ENCODE measurements around the gene RAB3GAP1. TPM values are rescaled to one million over a fixed set of nuclear protein-coding genes. Genes with fewer than 3 reads are reported as not detected.

The RAB3GAP1 gene
- total RNA-seq (10 to 100 TPM; 22.8 to 23.6 TPM), polyA plus RNA-seq (12.8 TPM)

- ChIA-PET CTCF (no interaction called here), POLR2A (interaction anchor here (0.6 to 1.0 kb wide), 2 partner anchors 479 to 503 kb away, joined by 3 to 5 read pairs; partner anchors contain the start of gene ZRANB3)
- Mint-ChIP-seq H3K27me3 (peaks cover 4 to 9% of the 10 kb centered on the region in 2 donors), H3K4me1 (peaks cover 36 to 45% (median 40%) of the 10 kb centered on the region in 3 donors), H3K36me3 (peaks cover 0 to 11% (median 3%) of the 10 kb centered on the region in 3 donors), H3K27ac (peak within 1 kb of the TSS; percentile 98 to 100 (median 100)), H3K9me3 (peaks cover 0 to 3% (median 0%) of the 10 kb centered on the region in 5 donors), H3K4me3 (peak within 1 kb of the TSS; percentile 85 to 99 (median 98))
- Histone ChIP-seq H3K4me1 (ENCODE audit: insufficient read depth, low read length) (peaks cover 28% of the 10 kb centered on the region), H3K36me3 (ENCODE audit: insufficient read depth, low read length) (no peaks in the 10 kb centered on the region), H3K27ac (ENCODE audit: low read depth, low read length) (peak within 1 kb of the TSS; percentile 99), H3K27me3 (ENCODE audit: insufficient read depth, low read length, poor library complexity, severe bottlenecking) (no peaks in the 10 kb centered on the region), H3K9me3 (ENCODE audit: low read length) (no peaks in the 10 kb centered on the region), H3K4me3 (ENCODE audit: low read length) (peak within 1 kb of the TSS; percentile 98)
- peak; percentile 85 to 97 (median 95) for DNase-seq
These were observed at the start of gene RAB3GAP1 for GRCh38 chr2:135052042-135052876. TSS of gene RAB3GAP1 (plus strand) at chr2:135052292. CDS start at chr2:135052308, 16 bp downstream.

- H3K27ac ChIP-seq (ENCODE audit: low read depth, low read length), result no peak overlapping the region
- H3K4me1 ChIP-seq (ENCODE audit: insufficient read depth, low read length), result peaks cover 6% of the 10 kb centered on the region
- Mint-ChIP-seq H3K36me3 (no peaks in the 10 kb centered on the region), H3K27me3 (peaks cover 13 to 28% of the 10 kb centered on the region in 2 donors), H3K27ac (peak overlapping the region in 1 of 8 donors; percentile 63), H3K4me3 (no peak overlapping the region), H3K4me1 (peaks cover 4 to 6% (median 6%) of the 10 kb centered on the region in 3 donors), H3K9me3 (no peaks in the 10 kb centered on the region)
- no peaks in the 10 kb centered on the region for H3K36me3 ChIP-seq (ENCODE audit: insufficient read depth, low read length)
- no peak overlapping the region for H3K4me3 ChIP-seq (ENCODE audit: low read length)
- no peaks in the 10 kb centered on the region for H3K9me3 ChIP-seq (ENCODE audit: low read length)
- ChIA-PET POLR2A (no interaction called here), CTCF (interaction anchor here (2.1 to 3.1 kb wide), 3 partner anchors 14 to 707 kb away, joined by 8 to 13 read pairs (median 11); partner anchors contain the start of genes R3HDM1 and ZRANB3)
- no peak for DNase-seq
- peaks cover 8% of the 10 kb centered on the region for H3K27me3 ChIP-seq (ENCODE audit: insufficient read depth, low read length, poor library complexity, severe bottlenecking)
These were observed 49.3 kb upstream of the RAB3GAP1 start for GRCh38 chr2:135002836-135003235.

GRCh38 chr2:135004005-135004746 lies 47.9 kb upstream of the RAB3GAP1 start:
- DNase-seq, result peak; percentile 46 to 77 (median 55)
- Mint-ChIP-seq H3K4me3 (no peak overlapping the region), H3K27ac (peak overlapping the region in 2 of 8 donors; percentile 32 to 83), H3K36me3 (no peaks in the 10 kb centered on the region), H3K9me3 (no peaks in the 10 kb centered on the region), H3K4me1 (peaks cover 4 to 6% (median 6%) of the 10 kb centered on the region in 3 donors), H3K27me3 (peaks cover 13 to 32% of the 10 kb centered on the region in 2 donors)
- ChIA-PET CTCF (interaction anchor here (0.7 to 4.2 kb wide), 28 partner anchors 9 to 795 kb away, joined by 3 to 73 read pairs (median 4); partner anchors contain the start of genes R3HDM1 and ZRANB3), POLR2A (no interaction called here)
- Histone ChIP-seq H3K9me3 (ENCODE audit: low read length) (no peaks in the 10 kb centered on the region), H3K36me3 (ENCODE audit: insufficient read depth, low read length) (no peaks in the 10 kb centered on the region), H3K27me3 (ENCODE audit: insufficient read depth, low read length, poor library complexity, severe bottlenecking) (peaks cover 8% of the 10 kb centered on the region), H3K4me3 (ENCODE audit: low read length) (no peak overlapping the region), H3K4me1 (ENCODE audit: insufficient read depth, low read length) (peaks cover 6% of the 10 kb centered on the region), H3K27ac (ENCODE audit: low read depth, low read length) (no peak overlapping the region)

- Histone ChIP-seq H3K27me3 (ENCODE audit: insufficient read depth, low read length, poor library complexity, severe bottlenecking) (peaks cover 8% of the 10 kb centered on the region), H3K27ac (ENCODE audit: low read depth, low read length) (no peak overlapping the region), H3K4me1 (ENCODE audit: insufficient read depth, low read length) (peaks cover 6% of the 10 kb centered on the region), H3K9me3 (ENCODE audit: low read length) (no peaks in the 10 kb centered on the region), H3K36me3 (ENCODE audit: insufficient read depth, low read length) (no peaks in the 10 kb centered on the region), H3K4me3 (ENCODE audit: low read length) (no peak overlapping the region)
- Mint-ChIP-seq H3K27ac (no peak overlapping the region), H3K9me3 (no peaks in the 10 kb centered on the region), H3K27me3 (peaks cover 14 to 37% of the 10 kb centered on the region in 2 donors), H3K4me3 (no peak overlapping the region), H3K4me1 (peaks cover 4 to 6% (median 6%) of the 10 kb centered on the region in 3 donors), H3K36me3 (no peaks in the 10 kb centered on the region)
- no peak for DNase-seq
- POLR2A ChIA-PET, result no interaction called here
- CTCF ChIA-PET, result interaction anchor here (1.0 to 4.2 kb wide), 4 partner anchors 12 to 704 kb away, joined by 3 to 73 read pairs (median 6); no protein-coding TSS in a partner anchor
These were observed 46.3 kb upstream of the RAB3GAP1 start for GRCh38 chr2:135005753-135006152.

GRCh38 chr2:135009339-135009738 lies 42.8 kb upstream of the RAB3GAP1 start:
- Mint-ChIP-seq H3K4me3 (no peak overlapping the region), H3K27ac (no peak overlapping the region), H3K9me3 (no peaks in the 10 kb centered on the region), H3K4me1 (peaks cover under 1 to 3% (median 3%) of the 10 kb centered on the region in 3 donors), H3K36me3 (no peaks in the 10 kb centered on the region), H3K27me3 (peaks cover 13 to 34% of the 10 kb centered on the region in 2 donors)
- Histone ChIP-seq H3K4me3 (ENCODE audit: low read length) (no peak overlapping the region), H3K4me1 (ENCODE audit: insufficient read depth, low read length) (peaks cover 2% of the 10 kb centered on the region), H3K9me3 (ENCODE audit: low read length) (no peaks in the 10 kb centered on the region), H3K27ac (ENCODE audit: low read depth, low read length) (no peak overlapping the region), H3K27me3 (ENCODE audit: insufficient read depth, low read length, poor library complexity, severe bottlenecking) (peaks cover 5% of the 10 kb centered on the region), H3K36me3 (ENCODE audit: insufficient read depth, low read length) (no peaks in the 10 kb centered on the region)
- CTCF ChIA-PET, result interaction anchor here (2.0 kb wide), 1 partner anchor 700 kb away, joined by 7 read pairs; no protein-coding TSS in a partner anchor
- DNase-seq, result no peak
- POLR2A ChIA-PET, result no interaction called here

DNA sequence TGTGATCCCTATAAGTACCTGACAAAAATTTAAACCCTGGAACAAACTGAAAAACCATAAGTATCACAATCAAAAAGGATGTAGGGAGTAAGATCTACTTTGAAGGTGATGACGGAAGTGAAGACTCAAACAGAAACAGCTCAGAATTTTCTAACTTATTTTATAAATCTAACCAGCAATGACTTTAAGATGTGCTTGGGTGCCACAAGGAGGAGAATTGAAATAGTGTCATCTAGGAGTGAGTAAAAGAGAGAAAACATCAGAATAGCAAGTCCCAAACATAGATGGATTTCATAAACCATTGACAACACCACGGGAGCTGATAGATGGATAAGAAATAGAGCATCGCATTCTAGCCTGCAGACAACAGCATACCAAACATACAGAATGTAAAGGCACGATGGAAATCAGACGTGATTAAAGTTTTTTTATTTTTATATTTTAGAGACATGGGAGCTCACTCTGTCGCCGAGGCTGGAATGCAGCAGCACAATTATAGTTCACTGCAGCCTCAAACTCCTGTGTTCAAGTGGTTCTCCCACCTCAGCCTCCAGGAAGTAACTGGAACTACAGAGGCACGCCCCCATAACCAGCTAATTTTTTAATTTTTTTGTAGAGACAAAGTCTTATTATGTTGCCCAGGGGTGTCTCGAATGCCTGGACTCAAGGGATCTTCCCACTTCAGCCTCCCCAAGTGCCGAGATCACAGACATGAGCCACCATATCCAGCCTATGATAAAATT lies 41.7 kb upstream of the RAB3GAP1 start:
- Mint-ChIP-seq H3K4me3 (no peak overlapping the region), H3K27ac (no peak overlapping the region), H3K9me3 (no peaks in the 10 kb centered on the region), H3K36me3 (no peaks in the 10 kb centered on the region), H3K27me3 (peaks cover 9 to 25% of the 10 kb centered on the region in 2 donors), H3K4me1 (no peaks in the 10 kb centered on the region)
- ChIA-PET POLR2A (no interaction called here), CTCF (interaction anchor here (1.2 to 2.0 kb wide), 2 partner anchors 8 to 699 kb away, joined by 3 to 7 read pairs; no protein-coding TSS in a partner anchor)
- no peaks in the 10 kb centered on the region for H3K27me3 ChIP-seq (ENCODE audit: insufficient read depth, low read length, poor library complexity, severe bottlenecking)
- H3K27ac ChIP-seq (ENCODE audit: low read depth, low read length), result no peak overlapping the region
- H3K36me3 ChIP-seq (ENCODE audit: insufficient read depth, low read length), result no peaks in the 10 kb centered on the region
- no peak for DNase-seq
- no peaks in the 10 kb centered on the region for H3K9me3 ChIP-seq (ENCODE audit: low read length)
- no peak overlapping the region for H3K4me3 ChIP-seq (ENCODE audit: low read length)
- H3K4me1 ChIP-seq (ENCODE audit: insufficient read depth, low read length), result no peaks in the 10 kb centered on the region

GRCh38 chr2:135011633-135012032 lies 40.5 kb upstream of the RAB3GAP1 start:
- H3K36me3 Mint-ChIP-seq, result no peaks in the 10 kb centered on the region
- no peaks in the 10 kb centered on the region for H3K27me3 ChIP-seq (ENCODE audit: insufficient read depth, low read length, poor library complexity, severe bottlenecking)
- H3K9me3 Mint-ChIP-seq, result peaks cover 0 to 5% (median 0%) of the 10 kb centered on the region in 5 donors
- CTCF ChIA-PET, result no interaction called here
- H3K4me3 Mint-ChIP-seq, result no peak overlapping the region
- H3K27ac ChIP-seq (ENCODE audit: low read depth, low read length), result no peak overlapping the region
- H3K9me3 ChIP-seq (ENCODE audit: low read length), result no peaks in the 10 kb centered on the region
- no peaks in the 10 kb centered on the region for H3K4me1 ChIP-seq (ENCODE audit: insufficient read depth, low read length)
- H3K36me3 ChIP-seq (ENCODE audit: insufficient read depth, low read length), result no peaks in the 10 kb centered on the region
- no peak for DNase-seq
- H3K27me3 Mint-ChIP-seq, result peaks cover 8 to 21% of the 10 kb centered on the region in 2 donors
- no peak overlapping the region for H3K4me3 ChIP-seq (ENCODE audit: low read length)
- H3K27ac Mint-ChIP-seq, result no peak overlapping the region
- H3K4me1 Mint-ChIP-seq, result no peaks in the 10 kb centered on the region
- POLR2A ChIA-PET, result no interaction called here
